ENCODE data around the gene FEZF2.

DNA sequence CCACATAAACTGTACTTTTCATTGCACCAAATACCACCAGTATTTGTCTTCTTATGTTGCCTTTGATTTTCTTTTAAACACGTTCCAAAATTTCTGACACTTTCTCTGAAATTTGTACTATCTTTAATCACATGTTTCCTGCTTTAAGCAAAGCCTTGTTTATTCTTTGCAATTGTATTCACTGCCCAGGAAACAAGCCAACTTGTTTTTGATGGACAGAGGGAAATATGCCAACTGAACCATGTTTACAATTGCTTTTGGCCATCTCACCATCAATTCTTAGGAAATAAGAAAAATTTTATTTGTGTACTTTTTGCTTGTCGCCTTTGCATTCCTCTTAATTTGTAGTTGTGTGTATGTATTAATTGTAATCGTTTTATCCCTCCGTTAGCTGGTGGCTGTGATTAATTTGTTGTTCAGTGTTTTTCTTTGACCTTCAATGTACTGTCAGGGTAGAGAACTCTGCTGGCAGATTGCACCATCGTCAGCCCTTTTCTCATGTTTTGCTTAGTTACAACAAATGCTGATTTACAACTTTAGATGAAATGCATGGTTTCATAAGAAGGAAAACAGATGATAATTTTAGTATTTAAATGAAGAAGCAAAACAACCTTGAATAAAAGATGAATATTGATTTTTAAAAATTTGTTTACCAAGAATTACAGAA is 19.4 kb upstream of the FEZF2 start:
- no peak for TF ChIP-seq POLR2A (IDR thresholded peaks at IDR 0.05)
- TF ChIP-seq, protein P1, sequence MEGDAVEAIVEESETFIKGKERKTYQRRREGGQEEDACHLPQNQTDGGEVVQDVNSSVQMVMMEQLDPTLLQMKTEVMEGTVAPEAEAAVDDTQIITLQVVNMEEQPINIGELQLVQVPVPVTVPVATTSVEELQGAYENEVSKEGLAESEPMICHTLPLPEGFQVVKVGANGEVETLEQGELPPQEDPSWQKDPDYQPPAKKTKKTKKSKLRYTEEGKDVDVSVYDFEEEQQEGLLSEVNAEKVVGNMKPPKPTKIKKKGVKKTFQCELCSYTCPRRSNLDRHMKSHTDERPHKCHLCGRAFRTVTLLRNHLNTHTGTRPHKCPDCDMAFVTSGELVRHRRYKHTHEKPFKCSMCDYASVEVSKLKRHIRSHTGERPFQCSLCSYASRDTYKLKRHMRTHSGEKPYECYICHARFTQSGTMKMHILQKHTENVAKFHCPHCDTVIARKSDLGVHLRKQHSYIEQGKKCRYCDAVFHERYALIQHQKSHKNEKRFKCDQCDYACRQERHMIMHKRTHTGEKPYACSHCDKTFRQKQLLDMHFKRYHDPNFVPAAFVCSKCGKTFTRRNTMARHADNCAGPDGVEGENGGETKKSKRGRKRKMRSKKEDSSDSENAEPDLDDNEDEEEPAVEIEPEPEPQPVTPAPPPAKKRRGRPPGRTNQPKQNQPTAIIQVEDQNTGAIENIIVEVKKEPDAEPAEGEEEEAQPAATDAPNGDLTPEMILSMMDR (IDR thresholded peaks at IDR 0.05), result no peak
